HEK293T (cell line): ENCODE results near the gene WDR37.

ENCODE experiments used
- CTCF ChIA-PET: fragments of 350-600 bp; formaldehyde crosslinking; extraction: SDS; loops from one replicate; lab custom pipeline; 2021; ENCODE audit warnings: antibody characterized with exemption, inconsistent platforms; lab: Yijun Ruan, JAX
- POLR2A ChIA-PET: fragments of 350-600 bp; formaldehyde crosslinking; extraction: SDS; loops from one replicate; lab custom pipeline; 2020; ENCODE audit warnings: antibody characterized with exemption, inconsistent platforms; lab: Yijun Ruan, JAX
- DNase-seq: peaks from one replicate; pipeline ENCODE4 v3.0.0; 2012; ENCODE audit warnings: mixed read lengths; ENCODE audit errors: extremely low spot score
- ARNT ChIP-seq: fragments of 450-650 bp; IDR thresholded peaks from 2 replicates; pipeline ENCODE4 v1.6.1; 2017; ENCODE audit warnings: mild to moderate bottlenecking
- BHLHE40 ChIP-seq: fragments of 450-650 bp; IDR thresholded peaks from 2 replicates; pipeline ENCODE4 v1.6.1; 2016; ENCODE audit warnings: mild to moderate bottlenecking, moderate library complexity, borderline replicate concordance
- CTBP1 ChIP-seq: fragments of 450-650 bp; IDR thresholded peaks from 2 replicates; pipeline ENCODE4 v1.6.1; 2016; ENCODE audit warnings: borderline replicate concordance
- ELF4 ChIP-seq: fragments of 450-650 bp; IDR thresholded peaks from 2 replicates; pipeline ENCODE4 v1.6.1; 2017; ENCODE audit warnings: antibody characterized with exemption
- FOXA1 ChIP-seq: fragments of 450-650 bp; IDR thresholded peaks from 2 replicates; pipeline ENCODE4 v1.6.1; 2016; ENCODE audit warnings: mild to moderate bottlenecking
- FOXK2 ChIP-seq: fragments of 450-650 bp; IDR thresholded peaks from 2 replicates; pipeline ENCODE4 v1.6.1; 2016; ENCODE audit warnings: mild to moderate bottlenecking
- FOXM1 ChIP-seq: fragments of 450-650 bp; IDR thresholded peaks from 2 replicates; pipeline ENCODE4 v1.6.1; 2017; ENCODE audit warnings: mild to moderate bottlenecking, borderline replicate concordance
- HDGF ChIP-seq: fragments of 450-650 bp; IDR thresholded peaks from 2 replicates; pipeline ENCODE4 v1.6.1; 2017; ENCODE audit warnings: antibody characterized with exemption, borderline replicate concordance
- L3MBTL2 ChIP-seq: fragments of 450-650 bp; conservative IDR thresholded peaks from 2 replicates; pipeline ENCODE4 v1.6.1; 2016; ENCODE audit warnings: mild to moderate bottlenecking
- LEF1 ChIP-seq: fragments of 450-650 bp; IDR thresholded peaks from 2 replicates; pipeline ENCODE4 v1.6.1; 2017; ENCODE audit warnings: mild to moderate bottlenecking, borderline replicate concordance
- NFRKB ChIP-seq: fragments of 450-650 bp; IDR thresholded peaks from 2 replicates; pipeline ENCODE4 v1.6.1; 2016; ENCODE audit warnings: mild to moderate bottlenecking, moderate library complexity
- SP1 ChIP-seq: fragments of 450-650 bp; IDR thresholded peaks from 2 replicates; pipeline ENCODE4 v1.6.1; 2017
- SUZ12 ChIP-seq: fragments of 450-650 bp; IDR thresholded peaks from 2 replicates; pipeline ENCODE4 v1.6.1; 2016; ENCODE audit warnings: mild to moderate bottlenecking
- TARDBP ChIP-seq: fragments of 450-650 bp; IDR thresholded peaks from 2 replicates; pipeline ENCODE4 v1.6.1; 2016
- ZNF384 ChIP-seq: fragments of 450-650 bp; IDR thresholded peaks from 2 replicates; pipeline ENCODE4 v1.6.1; 2016
- TF ChIP-seq, protein P1 (sequence below): fragments of 450-650 bp; IDR thresholded peaks from 2 replicates; pipeline ENCODE4 v1.6.1; 2016

WDR37 gene

DNA sequence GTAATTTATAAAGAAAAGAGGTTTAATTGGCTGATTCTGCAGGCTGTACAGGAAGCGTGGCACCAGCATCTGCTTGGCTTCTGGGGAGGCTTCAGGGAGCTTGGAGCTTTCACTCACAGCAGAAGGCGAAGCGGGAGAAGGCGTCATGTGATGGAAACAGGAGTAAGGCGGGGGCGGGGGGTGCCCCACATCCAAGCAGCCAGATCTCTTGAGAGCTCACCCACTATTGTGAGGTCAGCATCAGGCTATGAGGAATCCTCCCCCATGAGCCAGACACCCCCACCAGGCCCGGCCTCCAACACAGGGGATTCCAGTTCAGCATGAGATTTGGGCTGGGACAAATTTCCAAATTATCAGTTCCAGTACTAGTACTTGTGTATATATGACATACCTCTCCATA is 46.2 kb downstream of the WDR37 start:
- ChIA-PET POLR2A (interaction anchor here (1.4 kb wide), 1 partner anchor 142 kb away, joined by 3 read pairs; no protein-coding TSS in a partner anchor), CTCF (no interaction called here)
- TF ChIP-seq BHLHE40 (no peak), LEF1 (no peak), NFRKB (no peak), L3MBTL2 (no peak), ZNF384 (no peak), SUZ12 (no peak), TARDBP (no peak), FOXA1 (no peak), ARNT (no peak)
- DNase-seq = no peak

DNA sequence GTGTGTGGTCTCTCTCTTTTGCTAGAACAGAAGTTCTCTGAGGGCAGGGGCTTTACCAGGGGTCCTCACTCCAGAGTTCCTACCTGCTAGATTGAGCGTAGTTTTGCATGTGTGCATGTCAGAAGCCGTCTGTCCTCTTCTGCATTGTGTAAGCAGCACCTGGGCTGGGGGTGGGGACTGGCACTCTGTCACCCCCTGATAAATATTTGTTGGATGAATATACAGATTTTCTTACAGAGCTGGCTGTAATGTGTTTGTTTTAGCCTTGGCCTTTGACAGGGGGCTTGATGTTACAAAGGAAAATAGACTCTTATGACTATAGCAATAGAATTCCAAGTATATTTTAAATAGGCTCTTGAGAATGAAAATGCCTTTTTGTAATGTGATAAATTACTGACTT is 46.6 kb downstream of the WDR37 start:
- DNase-seq = no peak
- ChIA-PET POLR2A (interaction anchor here (1.4 kb wide), 1 partner anchor 141 kb away, joined by 3 read pairs; no protein-coding TSS in a partner anchor), CTCF (interaction anchor here (0.6 kb wide), 1 partner anchor 182 kb away, joined by 3 read pairs; no protein-coding TSS in a partner anchor)
- TF ChIP-seq HDGF = no peak
- TF ChIP-seq FOXK2 = no peak
- TF ChIP-seq NFRKB = no peak
- TF ChIP-seq LEF1 = no peak
- no peak for TF ChIP-seq TARDBP
- no peak for TF ChIP-seq ZNF384
- TF ChIP-seq SUZ12 = no peak
- TF ChIP-seq FOXM1 = no peak
- no peak for TF ChIP-seq FOXA1
- TF ChIP-seq, protein P1, sequence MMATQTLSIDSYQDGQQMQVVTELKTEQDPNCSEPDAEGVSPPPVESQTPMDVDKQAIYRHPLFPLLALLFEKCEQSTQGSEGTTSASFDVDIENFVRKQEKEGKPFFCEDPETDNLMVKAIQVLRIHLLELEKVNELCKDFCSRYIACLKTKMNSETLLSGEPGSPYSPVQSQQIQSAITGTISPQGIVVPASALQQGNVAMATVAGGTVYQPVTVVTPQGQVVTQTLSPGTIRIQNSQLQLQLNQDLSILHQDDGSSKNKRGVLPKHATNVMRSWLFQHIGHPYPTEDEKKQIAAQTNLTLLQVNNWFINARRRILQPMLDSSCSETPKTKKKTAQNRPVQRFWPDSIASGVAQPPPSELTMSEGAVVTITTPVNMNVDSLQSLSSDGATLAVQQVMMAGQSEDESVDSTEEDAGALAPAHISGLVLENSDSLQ = no peak
- TF ChIP-seq ELF4 = no peak

GRCh38 chr10:1103551-1103950 is 47.4 kb downstream of the WDR37 start:
- no peak for DNase-seq
- ChIA-PET POLR2A (interaction anchor here (1.4 kb wide), 1 partner anchor 141 kb away, joined by 3 read pairs; no protein-coding TSS in a partner anchor), CTCF (interaction anchor here (0.6 kb wide), 1 partner anchor 182 kb away, joined by 3 read pairs; no protein-coding TSS in a partner anchor)
- TF ChIP-seq L3MBTL2 (no peak), HDGF (no peak), FOXM1 (no peak), ELF4 (no peak), FOXA1 (no peak), FOXK2 (no peak), BHLHE40 (no peak), SP1 (no peak)
- TF ChIP-seq, protein P1 = no peak

DNA sequence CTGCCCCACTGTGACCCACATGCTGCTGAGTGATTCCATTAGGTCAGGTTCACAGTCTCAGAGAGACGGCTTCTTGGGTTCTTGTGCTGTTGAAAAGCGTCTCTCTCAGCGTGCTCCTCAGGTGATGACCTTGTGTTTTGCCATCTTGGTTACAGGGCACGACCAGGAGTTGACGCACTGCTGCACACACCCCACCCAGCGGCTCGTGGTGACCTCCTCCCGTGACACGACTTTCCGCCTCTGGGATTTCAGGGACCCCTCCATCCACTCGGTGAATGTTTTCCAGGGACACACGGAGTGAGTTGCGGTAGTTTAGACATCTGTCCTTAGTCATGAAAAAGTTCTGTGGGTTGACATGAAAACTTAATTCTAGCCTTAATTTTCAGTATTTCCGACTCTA is 48.8 kb downstream of the WDR37 start:
- ChIA-PET POLR2A (no interaction called here), CTCF (no interaction called here)
- TF ChIP-seq L3MBTL2 (no peak), CTBP1 (no peak), ELF4 (no peak), HDGF (no peak), FOXA1 (no peak), SP1 (no peak), ZNF384 (no peak), TARDBP (no peak), LEF1 (no peak), SUZ12 (no peak), BHLHE40 (no peak), ARNT (no peak), NFRKB (no peak), FOXK2 (no peak), FOXM1 (no peak)
- TF ChIP-seq, protein P1 = no peak
- DNase-seq = no peak

- DNase-seq = no peak
- POLR2A ChIA-PET = no interaction called here
- CTCF ChIA-PET = no interaction called here
- TF ChIP-seq FOXA1 (no peak), L3MBTL2 (no peak), SUZ12 (no peak), TARDBP (no peak), FOXK2 (no peak), ZNF384 (no peak), ARNT (no peak), LEF1 (no peak), HDGF (no peak)
- TF ChIP-seq, protein P1 = no peak
Measured at GRCh38 chr10:1107004-1107403, 50.8 kb downstream of the WDR37 start.

- DNase-seq = no peak
- CTCF ChIA-PET = no interaction called here
- POLR2A ChIA-PET = no interaction called here
- TF ChIP-seq CTBP1 (no peak), FOXM1 (no peak), ARNT (no peak), LEF1 (no peak), FOXK2 (no peak), ZNF384 (no peak), BHLHE40 (no peak), SP1 (no peak), L3MBTL2 (no peak), TARDBP (no peak), FOXA1 (no peak), SUZ12 (no peak), NFRKB (no peak), ELF4 (no peak), HDGF (no peak)
- TF ChIP-seq, protein P1 = no peak
Measured at GRCh38 chr10:1107679-1108078, 51.5 kb downstream of the WDR37 start.
